Inferior parietal cortex (tissue), 1 donor: ENCODE measurements around the gene CRISP1.
"Not testable (repeated sequence)": the region's sequence is repeated elsewhere in the genome, so short reads cannot be mapped to it uniquely, and the experiment has no call there.

Experiments used
- DNase-seq: peaks from one replicate; pipeline ENCODE4 v3.0.0-alpha.2; 2016; ENCODE audit errors: extremely low spot score

The CRISP1 gene

GRCh38 chr6:49866485-49866943, at the start of gene CRISP1:
Gene CRISP1 (minus strand): TSS chr6:49866535. CDS start chr6:49857400, 9,135 bp downstream.
- DNase-seq: no peak

- no peak for DNase-seq
Measured at GRCh38 chr6:49915035-49915434, 48.7 kb upstream of the CRISP1 start.

DNA sequence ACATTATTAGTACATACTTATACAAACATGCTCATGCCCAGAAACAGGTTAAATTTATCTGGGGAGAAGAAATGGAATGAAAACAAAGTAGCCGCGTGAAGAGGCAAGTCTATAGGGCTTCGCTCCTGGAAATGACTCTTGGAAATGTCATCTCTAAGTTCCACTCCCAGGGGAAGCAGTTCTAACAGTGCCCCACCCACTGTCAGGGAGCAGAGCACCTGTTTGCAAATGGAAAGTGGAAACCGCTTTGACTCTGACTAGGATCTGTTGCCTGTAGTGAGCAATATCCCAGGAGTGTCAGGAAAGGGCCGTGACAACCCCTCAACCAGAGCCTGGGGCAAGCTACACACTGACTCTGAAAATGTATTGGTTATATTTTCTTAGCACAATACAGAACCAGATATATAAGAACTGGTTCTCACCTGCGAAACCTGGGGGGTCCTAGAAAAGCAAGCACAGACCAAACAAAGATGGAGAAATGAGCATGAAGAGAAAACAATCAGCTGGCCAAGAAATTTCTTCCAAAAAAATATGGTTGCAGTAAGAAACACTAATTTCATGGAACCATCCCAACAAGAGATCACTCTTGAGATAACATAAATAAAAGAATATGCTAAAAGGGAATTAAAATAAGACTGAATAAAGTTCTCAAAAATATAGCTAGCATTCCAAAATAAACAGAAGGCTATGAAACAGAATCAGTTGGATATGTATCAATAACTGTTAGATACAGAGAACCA, 47.5 kb upstream of the CRISP1 start:
- no peak for DNase-seq

- DNase-seq: no peak
Measured at GRCh38 chr6:49912196-49912595, 45.9 kb upstream of the CRISP1 start.

GRCh38 chr6:49911252-49911651, 44.9 kb upstream of the CRISP1 start:
- no peak for DNase-seq

DNA sequence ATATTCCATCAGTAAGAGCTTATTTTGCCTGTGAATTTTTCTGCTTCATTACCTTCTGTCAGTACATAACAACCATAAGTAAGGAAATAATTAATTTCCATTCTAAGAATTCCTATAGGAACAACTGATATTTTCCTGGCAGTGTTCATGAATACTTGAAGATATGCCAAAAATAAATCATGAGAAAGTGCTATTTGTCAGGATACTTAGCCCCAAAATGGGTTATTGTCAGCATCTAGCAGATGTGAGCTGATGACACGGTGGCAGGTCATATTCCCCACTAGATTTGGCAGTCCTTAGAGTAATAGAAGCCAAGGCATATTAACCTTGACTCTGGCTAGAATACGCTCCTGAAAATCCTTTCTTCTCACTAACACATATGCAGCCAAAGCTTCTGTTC, 43.2 kb upstream of the CRISP1 start:
- no peak for DNase-seq

DNA sequence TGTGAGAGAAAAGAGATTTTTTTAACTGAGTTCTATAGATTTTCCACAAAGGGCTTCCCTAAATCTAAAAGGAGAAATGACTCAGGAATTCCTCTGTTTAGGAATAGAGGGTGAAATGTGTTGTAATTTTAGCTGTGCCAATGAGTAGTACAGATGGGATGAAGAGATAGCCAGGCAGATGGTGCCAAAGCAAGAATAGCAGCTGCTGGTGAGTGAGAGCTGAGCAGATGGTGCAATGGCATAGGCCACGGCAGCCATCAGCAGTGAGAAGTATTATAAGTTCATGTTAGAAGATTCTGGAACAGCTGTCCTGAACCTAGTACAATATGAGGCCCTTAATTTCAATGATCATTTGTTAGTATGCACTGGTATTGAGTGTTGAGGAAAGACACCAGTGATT, 40.2 kb upstream of the CRISP1 start:
- peak; percentile 62 for DNase-seq

GRCh38 chr6:49905296-49905695, 39.0 kb upstream of the CRISP1 start:
- DNase-seq: no peak

- no peak for DNase-seq
Measured at GRCh38 chr6:49902856-49903255, 36.5 kb upstream of the CRISP1 start.

- DNase-seq: no peak
Measured at GRCh38 chr6:49898904-49899566, 32.7 kb upstream of the CRISP1 start.

GRCh38 chr6:49895553-49895952, 29.2 kb upstream of the CRISP1 start:
- not testable (repeated sequence) for DNase-seq

- DNase-seq: no peak
Measured at GRCh38 chr6:49892280-49892679, 25.9 kb upstream of the CRISP1 start.

DNA sequence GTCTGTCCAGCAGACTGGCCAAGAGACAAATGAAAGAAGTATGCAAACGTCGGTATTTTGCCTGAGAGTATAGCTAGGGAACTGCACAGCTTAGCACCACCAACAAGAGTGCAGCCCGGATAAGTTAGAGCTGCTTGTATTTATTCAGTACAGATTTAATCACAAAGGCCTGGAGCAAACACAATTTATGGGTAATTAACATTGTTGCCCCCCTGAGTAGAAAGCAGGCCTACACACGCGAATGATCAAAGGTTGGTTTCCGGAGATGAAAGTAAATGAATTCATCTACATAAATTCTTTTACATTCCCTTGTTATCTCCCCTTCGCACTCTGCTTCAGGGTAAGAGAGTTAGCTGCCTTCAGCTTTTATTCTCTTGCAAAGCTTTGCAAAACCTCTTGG, 24.7 kb upstream of the CRISP1 start:
- DNase-seq: no peak

- peak; percentile 22 for DNase-seq
Measured at GRCh38 chr6:49888742-49889431, 22.6 kb upstream of the CRISP1 start.

DNA sequence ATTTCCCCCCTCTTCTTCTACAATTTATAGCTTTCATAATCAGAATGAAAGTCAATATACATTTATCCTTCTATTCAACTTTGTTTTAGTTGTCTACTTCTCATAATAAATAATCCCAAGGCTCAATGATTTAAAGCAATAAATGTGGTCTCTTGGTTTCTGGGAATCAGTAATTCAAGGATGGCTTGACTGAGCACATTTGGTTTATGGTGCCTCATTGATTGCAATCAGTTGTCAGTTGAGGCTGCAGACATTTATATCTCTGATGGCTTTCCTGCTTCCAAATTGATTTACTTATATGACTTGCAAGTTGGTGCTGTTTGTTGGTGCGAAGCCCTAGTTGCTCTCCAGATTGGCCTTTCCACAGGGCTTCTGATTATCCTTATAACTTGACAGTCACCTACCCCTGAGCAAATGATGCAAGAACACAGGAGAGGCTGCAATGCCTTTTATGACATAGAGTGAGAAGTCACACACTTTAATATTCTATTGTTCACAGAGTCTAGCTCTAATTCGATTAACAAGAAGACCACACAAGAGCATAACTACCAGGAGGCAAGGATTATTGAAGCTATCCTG, 2.7 kb upstream of the CRISP1 start:
- no peak for DNase-seq

DNA sequence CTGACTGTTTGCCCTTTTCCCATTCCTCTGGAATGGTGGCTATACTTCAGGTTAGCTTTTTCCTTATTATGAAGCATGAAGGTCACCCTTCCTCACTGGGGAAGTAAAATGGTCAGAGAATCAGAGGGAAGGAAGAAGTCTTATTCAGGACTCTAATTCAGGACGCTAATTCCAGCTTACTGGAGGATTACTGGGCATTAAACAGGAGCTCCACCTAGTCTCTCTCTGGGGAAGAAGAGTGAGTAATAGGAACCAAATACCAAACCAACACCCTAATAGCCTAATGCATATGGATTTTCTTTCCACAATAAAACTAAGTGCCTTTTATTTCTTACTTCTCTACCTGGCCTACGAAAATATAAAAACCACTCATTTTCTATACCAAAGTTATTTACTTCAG, 10.1 kb downstream of the CRISP1 start:
- DNase-seq: no peak

GRCh38 chr6:49855221-49855620, 11.1 kb downstream of the CRISP1 start:
- no peak for DNase-seq

DNA sequence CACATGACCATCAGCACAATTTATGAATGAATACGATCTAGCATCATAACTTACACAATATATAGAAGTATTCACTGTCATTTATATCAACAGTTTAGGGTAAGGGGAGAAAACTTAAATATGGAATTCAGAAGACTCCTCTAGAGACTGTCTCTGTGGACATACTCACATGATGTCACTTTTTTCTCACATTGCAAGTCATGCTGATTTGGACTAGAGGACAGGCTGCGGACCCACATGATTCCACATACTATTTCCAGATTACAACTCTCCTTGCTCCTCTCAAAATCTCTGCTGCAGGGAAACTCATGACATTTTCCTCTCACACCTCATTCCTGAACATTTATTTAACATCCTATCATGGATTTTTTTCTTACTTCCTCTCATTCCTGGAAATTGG, 13.4 kb downstream of the CRISP1 start:
- DNase-seq: no peak

- peak; percentile 89 for DNase-seq
Measured at GRCh38 chr6:49849213-49849907, 17.0 kb downstream of the CRISP1 start.

- no peak for DNase-seq
Measured at GRCh38 chr6:49847673-49848072, 18.7 kb downstream of the CRISP1 start.

GRCh38 chr6:49847014-49847413, 19.3 kb downstream of the CRISP1 start:
- DNase-seq: no peak

DNA sequence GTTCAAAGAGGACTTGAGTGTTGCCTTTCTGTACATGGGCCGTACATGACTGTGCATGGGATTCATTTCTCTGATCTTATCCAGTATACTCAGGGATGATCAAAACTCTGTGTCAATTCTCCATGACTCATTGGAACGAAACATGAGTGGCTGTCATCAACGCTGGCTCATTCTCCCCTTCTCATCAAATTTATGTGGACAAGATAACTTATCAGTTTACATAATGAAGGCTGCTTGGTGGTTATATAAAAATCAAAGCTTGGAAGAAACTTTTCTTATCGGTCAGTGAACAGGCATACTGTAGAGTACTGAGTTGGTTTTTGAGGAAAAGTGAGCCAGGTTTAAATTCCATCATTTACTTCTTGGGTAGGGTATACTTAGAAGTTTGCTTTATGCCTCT, 24.9 kb downstream of the CRISP1 start:
- no peak for DNase-seq
